GM15510 (cell line): ENCODE data around the gene IL7R.

Experiments
- POLR2A ChIP-seq: IDR thresholded peaks from 3 replicates; pipeline ENCODE4 v1.6.1; 2011; ENCODE audit warnings: borderline replicate concordance; ENCODE audit not compliant: insufficient read length; ENCODE audit errors: extremely low read depth

The IL7R gene

GRCh38 chr5:35908814-35909213 lies 52.1 kb downstream of the IL7R start:
- TF ChIP-seq POLR2A = no peak

- no peak for TF ChIP-seq POLR2A
Measured at GRCh38 chr5:35919191-35919590, 62.5 kb downstream of the IL7R start.

- TF ChIP-seq POLR2A = no peak
Measured at GRCh38 chr5:35920890-35921289, 64.2 kb downstream of the IL7R start.

- no peak for TF ChIP-seq POLR2A
Measured at GRCh38 chr5:35921930-35922329, 65.2 kb downstream of the IL7R start.

GRCh38 chr5:35922468-35922867 lies 65.8 kb downstream of the IL7R start:
- TF ChIP-seq POLR2A = no peak

GRCh38 chr5:35924122-35924949 lies 67.6 kb downstream of the IL7R start:
- no peak for TF ChIP-seq POLR2A

DNA sequence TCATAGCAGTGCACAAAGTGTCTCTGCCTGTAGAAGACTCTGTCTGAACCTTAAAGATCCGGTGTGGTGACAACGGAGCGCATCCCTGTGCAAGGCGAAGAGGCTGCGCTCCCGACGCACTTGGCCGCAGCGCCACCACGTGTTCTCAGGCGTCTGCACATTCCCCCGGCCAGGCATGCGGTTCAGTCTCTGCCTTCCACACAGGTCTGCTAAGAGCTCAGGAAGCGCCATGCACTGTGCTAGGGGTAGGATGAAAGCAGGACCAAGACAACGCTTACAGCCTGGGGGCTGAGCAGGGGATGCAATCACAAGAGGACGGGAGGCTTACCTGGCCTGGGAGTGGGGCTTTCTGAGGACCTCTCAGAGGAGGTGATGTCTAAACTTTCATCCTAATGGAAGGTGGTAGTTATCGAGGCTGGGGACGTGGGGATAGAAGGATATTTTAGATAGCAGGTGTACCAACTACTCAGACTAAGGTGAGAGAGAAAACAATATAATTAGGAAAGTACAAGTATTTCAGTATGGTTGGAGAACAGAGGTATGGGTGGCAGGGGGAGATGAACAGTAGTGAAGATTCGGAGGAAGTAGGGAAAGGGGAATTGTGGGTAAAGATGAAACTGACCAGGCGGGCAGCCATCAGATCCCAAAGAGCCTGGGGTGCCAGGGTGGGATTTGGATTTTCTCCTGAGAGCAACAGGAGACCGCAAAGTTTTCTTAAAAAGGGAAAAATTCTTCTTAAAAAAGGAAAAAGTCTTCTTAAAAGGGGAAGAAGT lies 68.4 kb downstream of the IL7R start:
- no peak for TF ChIP-seq POLR2A

DNA sequence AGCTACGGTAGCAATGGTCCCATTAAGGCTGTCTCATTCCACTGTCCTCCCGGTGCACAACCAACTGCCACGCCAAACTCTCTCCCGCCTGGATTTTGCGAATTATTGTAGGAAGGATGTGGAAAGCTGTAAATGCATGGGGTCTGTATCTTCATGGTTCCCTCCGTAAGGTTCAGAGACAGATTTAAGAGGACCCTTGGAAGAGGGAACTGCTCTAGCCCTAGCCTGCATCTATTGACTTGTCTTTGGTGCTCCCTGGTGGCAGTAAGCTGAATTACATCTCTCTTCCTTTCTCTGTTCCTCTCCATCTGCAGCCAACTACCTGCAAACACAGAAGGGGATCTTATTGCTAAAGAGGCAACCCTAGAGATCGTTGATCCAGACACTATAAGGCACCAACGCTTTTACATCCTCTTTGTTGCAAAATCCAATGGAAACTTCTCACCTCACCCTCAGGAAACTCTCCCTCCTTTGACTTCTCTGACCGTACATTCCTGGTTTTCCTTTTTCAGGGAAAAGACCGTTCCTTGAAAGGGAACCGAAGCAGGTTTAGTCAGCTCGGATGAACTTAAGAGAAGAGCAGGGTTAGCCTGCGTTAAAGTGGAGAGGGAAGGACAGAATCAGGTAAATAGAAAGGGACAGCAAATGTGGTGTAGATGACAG lies 69.8 kb downstream of the IL7R start:
- no peak for TF ChIP-seq POLR2A
